HCT116 (cell line): ENCODE measurements around the gene ZNF107.

Experiments
- CEBPB ChIP-seq: IDR thresholded peaks from 2 replicates; pipeline ENCODE4 v1.6.1; 2012; ENCODE audit warnings: low read depth
- ELF1 ChIP-seq: IDR thresholded peaks from 2 replicates; pipeline ENCODE4 v1.6.1; 2012; ENCODE audit warnings: low read depth, borderline replicate concordance
- EZH2 ChIP-seq: fragments of 200-600 bp; sonication (generic); IDR thresholded peaks from 2 replicates; pipeline ENCODE4 v1.6.1; 2017; ENCODE audit warnings: antibody characterized with exemption, mixed run types
- EZH2phosphoT487 ChIP-seq: fragments of 200-600 bp; IDR thresholded peaks from 2 replicates; pipeline ENCODE4 v1.6.1; 2018; ENCODE audit warnings: antibody characterized with exemption, borderline replicate concordance
- POLR2A ChIP-seq: IDR thresholded peaks from 2 replicates; pipeline ENCODE4 v1.7.0; 2011; ENCODE audit warnings: borderline replicate concordance; ENCODE audit not compliant: insufficient read depth, insufficient read length; ENCODE audit errors: extremely low read depth
- POLR2AphosphoS5 ChIP-seq: IDR thresholded peaks from 2 replicates; pipeline ENCODE4 v1.6.1; 2011; ENCODE audit warnings: mild to moderate bottlenecking, low read depth, low read length, moderate library complexity
- RAD21 ChIP-seq: IDR thresholded peaks from 2 replicates; pipeline ENCODE4 v1.6.1; 2012; ENCODE audit warnings: low read depth, mild to moderate bottlenecking
- REST ChIP-seq: IDR thresholded peaks from 2 replicates; pipeline ENCODE4 v1.6.1; 2012; ENCODE audit warnings: low read depth
- TCF7L2 ChIP-seq: IDR thresholded peaks from 2 replicates; pipeline ENCODE4 v1.7.0; 2011; ENCODE audit warnings: borderline replicate concordance, inconsistent platforms; ENCODE audit not compliant: insufficient read depth, insufficient read length; ENCODE audit errors: extremely low read depth
- YY1 ChIP-seq: IDR thresholded peaks from 2 replicates; pipeline ENCODE4 v1.6.1; 2011; ENCODE audit warnings: low read length, low read depth, moderate library complexity, mild to moderate bottlenecking; ENCODE audit not compliant: insufficient replicate concordance; ENCODE audit errors: extremely low read depth
- ZBTB33 ChIP-seq: IDR thresholded peaks from 2 replicates; pipeline ENCODE4 v1.6.1; 2011; ENCODE audit warnings: mild to moderate bottlenecking, low read length, moderate library complexity; ENCODE audit not compliant: insufficient replicate concordance; ENCODE audit errors: extremely low read depth
- ZFX ChIP-seq: fragments of 450-650 bp; IDR thresholded peaks from 2 replicates; pipeline ENCODE4 v1.6.1; 2017
- TF ChIP-seq, protein P1 (sequence below), 3 experiments: fragments of 200-600 bp in 1 of 3; sonication (generic) in 1 of 3; IDR thresholded peaks in 2 of 3; conservative IDR thresholded peaks in 1 of 3; 2 replicates each; pipeline ENCODE4 v1.5.1; 2012 to 2017; ENCODE audit warnings: low read depth in 2 of 3, low read length in 2 of 3, antibody characterized with exemption in 1 of 3, borderline replicate concordance in 1 of 3, control low read depth in 1 of 3, mild to moderate bottlenecking in 1 of 3, mixed read lengths in 1 of 3, mixed run types in 1 of 3, moderate library complexity in 1 of 3; ENCODE audit not compliant: insufficient read depth in 1 of 3
- TF ChIP-seq, protein P2 (sequence below): IDR thresholded peaks from 2 replicates; pipeline ENCODE4 v1.6.1; 2012

GRCh38 chr7:64636386-64636785 lies 29.5 kb upstream of the ZNF107 start:
- TF ChIP-seq EZH2 (no peak), RAD21 (peak; percentile 25; the same call in 1 of the 2 replicates), TCF7L2 (no peak), POLR2A (no peak), REST (no peak), ZBTB33 (no peak), EZH2phosphoT487 (no peak), POLR2AphosphoS5 (no peak), CEBPB (no peak), ELF1 (no peak), ZFX (no peak), YY1 (no peak)
- TF ChIP-seq, protein P1, sequence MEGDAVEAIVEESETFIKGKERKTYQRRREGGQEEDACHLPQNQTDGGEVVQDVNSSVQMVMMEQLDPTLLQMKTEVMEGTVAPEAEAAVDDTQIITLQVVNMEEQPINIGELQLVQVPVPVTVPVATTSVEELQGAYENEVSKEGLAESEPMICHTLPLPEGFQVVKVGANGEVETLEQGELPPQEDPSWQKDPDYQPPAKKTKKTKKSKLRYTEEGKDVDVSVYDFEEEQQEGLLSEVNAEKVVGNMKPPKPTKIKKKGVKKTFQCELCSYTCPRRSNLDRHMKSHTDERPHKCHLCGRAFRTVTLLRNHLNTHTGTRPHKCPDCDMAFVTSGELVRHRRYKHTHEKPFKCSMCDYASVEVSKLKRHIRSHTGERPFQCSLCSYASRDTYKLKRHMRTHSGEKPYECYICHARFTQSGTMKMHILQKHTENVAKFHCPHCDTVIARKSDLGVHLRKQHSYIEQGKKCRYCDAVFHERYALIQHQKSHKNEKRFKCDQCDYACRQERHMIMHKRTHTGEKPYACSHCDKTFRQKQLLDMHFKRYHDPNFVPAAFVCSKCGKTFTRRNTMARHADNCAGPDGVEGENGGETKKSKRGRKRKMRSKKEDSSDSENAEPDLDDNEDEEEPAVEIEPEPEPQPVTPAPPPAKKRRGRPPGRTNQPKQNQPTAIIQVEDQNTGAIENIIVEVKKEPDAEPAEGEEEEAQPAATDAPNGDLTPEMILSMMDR (IDR thresholded peaks at IDR 0.05 in 2 of 3, conservative IDR thresholded peaks at IDR 0.05 in 1 of 3; ENCODE audit: borderline replicate concordance in 1 of 3, insufficient read depth in 1 of 3, low read depth in 2 of 3, low read length in 2 of 3): peak in 2 of 3 experiments; percentile 41 to 51; a peak in 4 of 6 replicates
- TF ChIP-seq, protein P2, sequence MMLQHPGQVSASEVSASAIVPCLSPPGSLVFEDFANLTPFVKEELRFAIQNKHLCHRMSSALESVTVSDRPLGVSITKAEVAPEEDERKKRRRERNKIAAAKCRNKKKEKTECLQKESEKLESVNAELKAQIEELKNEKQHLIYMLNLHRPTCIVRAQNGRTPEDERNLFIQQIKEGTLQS: no peak
